ENCODE measurements around the gene ASAP2. TPM values are rescaled to one million over a fixed set of nuclear protein-coding genes. Genes with fewer than 3 reads are reported as not detected.

Gene ASAP2
- total RNA-seq, 1 experiment from 2014 or later = 25.2 TPM

DNA sequence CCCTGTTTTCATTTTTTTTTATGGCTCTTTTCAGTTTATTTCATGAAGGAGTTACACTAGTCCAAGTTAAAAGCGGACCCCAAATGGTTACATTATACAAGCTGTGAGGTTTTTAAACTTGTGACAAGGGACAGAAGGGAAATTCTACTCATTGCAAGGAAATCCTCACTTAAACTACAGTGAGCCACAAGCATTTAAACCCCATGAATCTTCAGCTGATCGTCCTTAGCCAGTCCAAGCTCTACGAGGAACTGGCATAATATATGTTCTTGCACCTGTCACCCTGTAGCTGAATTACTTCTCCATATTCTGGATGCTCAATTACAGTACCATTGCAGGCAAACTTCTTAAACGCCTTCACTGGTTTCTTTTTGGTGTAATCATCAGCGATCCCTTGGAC, 64.5 kb downstream of the ASAP2 start:
- intact Hi-C loops (cut with micrococcal nuclease) = no loop called here
- no peaks in the 10 kb centered on the region for H3K9me2 ChIP-seq (replicated peaks; ENCODE audit: low read length)
- H3K36me3 ChIP-seq (ENCODE audit: low read depth, low read length) = no peaks in the 10 kb centered on the region
- BruUV-seq (replicated peaks) = no TSS peak
- no peak overlapping the region for H3K27ac ChIP-seq (ENCODE audit: low read length)
- TF ChIP-seq, protein P1, sequence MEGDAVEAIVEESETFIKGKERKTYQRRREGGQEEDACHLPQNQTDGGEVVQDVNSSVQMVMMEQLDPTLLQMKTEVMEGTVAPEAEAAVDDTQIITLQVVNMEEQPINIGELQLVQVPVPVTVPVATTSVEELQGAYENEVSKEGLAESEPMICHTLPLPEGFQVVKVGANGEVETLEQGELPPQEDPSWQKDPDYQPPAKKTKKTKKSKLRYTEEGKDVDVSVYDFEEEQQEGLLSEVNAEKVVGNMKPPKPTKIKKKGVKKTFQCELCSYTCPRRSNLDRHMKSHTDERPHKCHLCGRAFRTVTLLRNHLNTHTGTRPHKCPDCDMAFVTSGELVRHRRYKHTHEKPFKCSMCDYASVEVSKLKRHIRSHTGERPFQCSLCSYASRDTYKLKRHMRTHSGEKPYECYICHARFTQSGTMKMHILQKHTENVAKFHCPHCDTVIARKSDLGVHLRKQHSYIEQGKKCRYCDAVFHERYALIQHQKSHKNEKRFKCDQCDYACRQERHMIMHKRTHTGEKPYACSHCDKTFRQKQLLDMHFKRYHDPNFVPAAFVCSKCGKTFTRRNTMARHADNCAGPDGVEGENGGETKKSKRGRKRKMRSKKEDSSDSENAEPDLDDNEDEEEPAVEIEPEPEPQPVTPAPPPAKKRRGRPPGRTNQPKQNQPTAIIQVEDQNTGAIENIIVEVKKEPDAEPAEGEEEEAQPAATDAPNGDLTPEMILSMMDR (conservative IDR thresholded peaks at IDR 0.05; ENCODE audit: low read depth, low read length) = no peak
- TF ChIP-seq EZH2 (IDR thresholded peaks at IDR 0.05; ENCODE audit: low read length, unreplicated experiment) (no peak), EZH2phosphoT487 (IDR thresholded peaks at IDR 0.05; ENCODE audit: borderline replicate concordance, low read length) (no peak)
- no peaks in the 10 kb centered on the region for H3F3A ChIP-seq (ENCODE audit: low read length, unreplicated experiment)
- no peaks in the 10 kb centered on the region for H3K27me3 ChIP-seq (ENCODE audit: low read length)
- no peaks in the 10 kb centered on the region for H4K20me1 ChIP-seq (ENCODE audit: low read length)
- H3K79me2 ChIP-seq (ENCODE audit: low read length) = peaks cover 94% of the 10 kb centered on the region
- no peak for DNase-seq
- no peak overlapping the region for H3K4me3 ChIP-seq (ENCODE audit: low read length)
- 0 out of 2 replicates have a peak, but pooled peaks cover 3% of the 10 kb centered on the region for H3K9me3 ChIP-seq (ENCODE audit: low read length)
- no peak overlapping the region for H3K4me2 ChIP-seq (ENCODE audit: low read length)
- no peak overlapping the region for H2AFZ ChIP-seq (ENCODE audit: low read length)
- ChIA-PET POLR2A (ENCODE audit: unreplicated experiment) (no interaction called here), CTCF (no interaction called here)
- H3K9ac ChIP-seq (ENCODE audit: low read length) = no peak overlapping the region
- ATAC-seq = no peak
- peaks cover 26% of the 10 kb centered on the region for H3K4me1 ChIP-seq (ENCODE audit: insufficient read depth, low read length)

GRCh38 chr2:9271691-9272090, 65.1 kb downstream of the ASAP2 start:
- DNase-seq = no peak
- TF ChIP-seq EZH2phosphoT487 (IDR thresholded peaks at IDR 0.05; ENCODE audit: borderline replicate concordance, low read length) (no peak), EZH2 (IDR thresholded peaks at IDR 0.05; ENCODE audit: low read length, unreplicated experiment) (no peak)
- TF ChIP-seq, protein P1 (conservative IDR thresholded peaks at IDR 0.05; ENCODE audit: low read depth, low read length) = no peak
- no peaks in the 10 kb centered on the region for H3K9me2 ChIP-seq (replicated peaks; ENCODE audit: low read length)
- no peak overlapping the region for H3K27ac ChIP-seq (ENCODE audit: low read length)
- H3K9me3 ChIP-seq (ENCODE audit: low read length) = 0 out of 2 replicates have a peak, but pooled peaks cover 3% of the 10 kb centered on the region
- peaks cover 26% of the 10 kb centered on the region for H3K4me1 ChIP-seq (ENCODE audit: insufficient read depth, low read length)
- H3K4me3 ChIP-seq (ENCODE audit: low read length) = no peak overlapping the region
- no peaks in the 10 kb centered on the region for H3F3A ChIP-seq (ENCODE audit: low read length, unreplicated experiment)
- POLR2A ChIA-PET (ENCODE audit: unreplicated experiment) = no interaction called here
- intact Hi-C loops (cut with micrococcal nuclease) = no loop called here
- no TSS peak for BruUV-seq (replicated peaks)
- no peak overlapping the region for H2AFZ ChIP-seq (ENCODE audit: low read length)
- ATAC-seq = no peak
- no peak overlapping the region for H3K4me2 ChIP-seq (ENCODE audit: low read length)
- peaks cover 94% of the 10 kb centered on the region for H3K79me2 ChIP-seq (ENCODE audit: low read length)
- H3K9ac ChIP-seq (ENCODE audit: low read length) = no peak overlapping the region
- H4K20me1 ChIP-seq (ENCODE audit: low read length) = no peaks in the 10 kb centered on the region
- no peaks in the 10 kb centered on the region for H3K27me3 ChIP-seq (ENCODE audit: low read length)
- no peaks in the 10 kb centered on the region for H3K36me3 ChIP-seq (ENCODE audit: low read depth, low read length)
- CTCF ChIA-PET = no interaction called here

- POLR2A ChIA-PET (ENCODE audit: unreplicated experiment) = interaction anchor here (0.6 kb wide), 1 partner anchor 15 kb away, joined by 10 read pairs; no protein-coding TSS in a partner anchor
- H3K9ac ChIP-seq (ENCODE audit: low read length) = no peak overlapping the region
- no peak overlapping the region for H3K4me3 ChIP-seq (ENCODE audit: low read length)
- peaks cover 96% of the 10 kb centered on the region for H3K79me2 ChIP-seq (ENCODE audit: low read length)
- no peaks in the 10 kb centered on the region for H3K27me3 ChIP-seq (ENCODE audit: low read length)
- H4K20me1 ChIP-seq (ENCODE audit: low read length) = no peaks in the 10 kb centered on the region
- CTCF ChIA-PET = no interaction called here
- intact Hi-C loops (cut with micrococcal nuclease) = no loop called here
- no peaks in the 10 kb centered on the region for H3K9me2 ChIP-seq (replicated peaks; ENCODE audit: low read length)
- peak overlapping the region; percentile 60 for H3K27ac ChIP-seq (ENCODE audit: low read length)
- peaks cover 26% of the 10 kb centered on the region for H3K4me1 ChIP-seq (ENCODE audit: insufficient read depth, low read length)
- no TSS peak for BruUV-seq (replicated peaks)
- peak overlapping the region; percentile 45; the same call in 1 of the 2 replicates for H3K4me2 ChIP-seq (ENCODE audit: low read length)
- H3F3A ChIP-seq (ENCODE audit: low read length, unreplicated experiment) = no peaks in the 10 kb centered on the region
- H3K9me3 ChIP-seq (ENCODE audit: low read length) = 0 out of 2 replicates have a peak, but pooled peaks cover 3% of the 10 kb centered on the region
- H3K36me3 ChIP-seq (ENCODE audit: low read depth, low read length) = no peaks in the 10 kb centered on the region
- TF ChIP-seq EZH2 (IDR thresholded peaks at IDR 0.05; ENCODE audit: low read length, unreplicated experiment) (no peak), EZH2phosphoT487 (IDR thresholded peaks at IDR 0.05; ENCODE audit: borderline replicate concordance, low read length) (no peak)
- TF ChIP-seq, protein P1 (conservative IDR thresholded peaks at IDR 0.05; ENCODE audit: low read depth, low read length) = no peak
- ATAC-seq (peak; percentile 78), DNase-seq (peak; percentile 76)
- no peak overlapping the region for H2AFZ ChIP-seq (ENCODE audit: low read length)
These were observed 67.0 kb downstream of the ASAP2 start for GRCh38 chr2:9273486-9274130.
